IMR-90 (cell line): ENCODE results near the gene NHLH2. TPM values are rescaled to one million over a fixed set of nuclear protein-coding genes. Genes with fewer than 3 reads are reported as not detected.

ENCODE experiments used
- ATAC-seq: fragments of 200-7000 bp; cut with Tn5 transposase; 2 replicates; pipeline ENCODE4 v1.9.1; 2020; ENCODE audit warnings: low read depth, mild to moderate bottlenecking, moderate library complexity
- BruUV-seq: library from RNA; stranded (reverse); fragments of 400-500 nt; replicated peaks from 2 replicates; lab custom pipeline; 2021; lab: Mats Ljungman, UMichigan
- CTCF ChIA-PET: fragments of 300-600 bp; formaldehyde crosslinking; extraction: SDS; loops from one replicate; lab custom pipeline; 2021; ENCODE audit warnings: antibody characterized with exemption; lab: Yijun Ruan, JAX
- POLR2A ChIA-PET: fragments of 300-600 bp; sonication (Branson Sonifier 250); formaldehyde crosslinking; loops from one replicate; lab custom pipeline; 2022; ENCODE audit warnings: antibody characterized with exemption; ENCODE audit not compliant: unreplicated experiment; lab: Charles Lee
- DNase-seq: peaks from one replicate; pipeline ENCODE4 v3.0.0; 2013
- H2AFZ ChIP-seq: replicated peaks from 2 replicates; pipeline ENCODE3; 2013; ENCODE audit warnings: low read length, mild to moderate bottlenecking; ENCODE audit not compliant: poor library complexity
- H2AK5ac ChIP-seq: 2 replicates; pipeline ENCODE4 v1.6.1; 2013; ENCODE audit warnings: low read depth, low read length, inconsistent platforms
- H2AK9ac ChIP-seq: replicated peaks from 2 replicates; pipeline ENCODE3; 2013; ENCODE audit warnings: mild to moderate bottlenecking, low read depth, low read length, moderate library complexity; ENCODE audit not compliant: poor library complexity
- H2BK120ac ChIP-seq: 2 replicates; pipeline ENCODE4 v1.6.1; 2013; ENCODE audit warnings: low read depth, low read length, inconsistent platforms
- H2BK15ac ChIP-seq: 3 replicates; pipeline ENCODE4 v1.6.1; 2013; ENCODE audit warnings: low read depth, low read length, inconsistent platforms
- H2BK20ac ChIP-seq: 2 replicates; pipeline ENCODE4 v1.6.1; 2013; ENCODE audit warnings: low read depth, mild to moderate bottlenecking, inconsistent platforms, low read length, moderate library complexity
- H2BK5ac ChIP-seq: 2 replicates; pipeline ENCODE4 v1.6.1; 2013; ENCODE audit warnings: mild to moderate bottlenecking, low read depth, low read length, inconsistent platforms; ENCODE audit not compliant: poor library complexity, severe bottlenecking
- H3K14ac ChIP-seq: replicated peaks from 2 replicates; pipeline ENCODE4 v1.6.1; 2013; ENCODE audit warnings: low read depth, low read length, inconsistent platforms
- H3K18ac ChIP-seq: 2 replicates; pipeline ENCODE4 v1.6.1; 2013; ENCODE audit warnings: low read depth, low read length, control low read depth
- H3K23ac ChIP-seq: 2 replicates; pipeline ENCODE4 v1.6.1; 2013; ENCODE audit warnings: low read depth, low read length, inconsistent platforms
- H3K27ac ChIP-seq: 2 replicates; pipeline ENCODE4 v1.5.1; 2013; ENCODE audit warnings: mild to moderate bottlenecking, control low read depth, low read length; ENCODE audit not compliant: insufficient read depth
- H3K27me3 ChIP-seq: 2 replicates; pipeline ENCODE4 v1.6.1; 2013; ENCODE audit warnings: low read length; ENCODE audit not compliant: control insufficient read depth, insufficient read depth
- H3K36me3 ChIP-seq: 2 replicates; pipeline ENCODE4 v1.6.1; 2013; ENCODE audit warnings: low read length, mixed read lengths; ENCODE audit not compliant: control insufficient read depth, insufficient read depth
- H3K4ac ChIP-seq: 2 replicates; pipeline ENCODE4 v1.6.1; 2013; ENCODE audit warnings: low read depth, low read length, inconsistent platforms
- H3K4me1 ChIP-seq: 2 replicates; pipeline ENCODE4 v1.6.1; 2013; ENCODE audit warnings: low read length, mixed read lengths; ENCODE audit not compliant: control insufficient read depth, insufficient read depth
- H3K4me2 ChIP-seq: 2 replicates; pipeline ENCODE4 v1.6.1; 2013; ENCODE audit warnings: low read depth, mild to moderate bottlenecking, control low read depth, low read length, moderate library complexity
- H3K4me3 ChIP-seq: 2 replicates; pipeline ENCODE4 v1.5.1; 2013; ENCODE audit warnings: low read depth, mild to moderate bottlenecking, control low read depth, low read length, moderate library complexity; ENCODE audit not compliant: insufficient read depth
- H3K56ac ChIP-seq: 2 replicates; pipeline ENCODE4 v1.6.1; 2013; ENCODE audit warnings: low read length, inconsistent platforms; ENCODE audit not compliant: insufficient read depth; ENCODE audit errors: extremely low read depth
- H3K79me1 ChIP-seq, 2 experiments: 2 replicates each; pipeline ENCODE4 v1.6.1; 2013; ENCODE audit warnings: low read length in 2 of 2, inconsistent platforms in 1 of 2, low read depth in 1 of 2
- H3K9ac ChIP-seq: 2 replicates; pipeline ENCODE4 v1.6.1; 2013; ENCODE audit warnings: low read depth, low read length, control low read depth
- H3K9me1 ChIP-seq: 2 replicates; pipeline ENCODE4 v1.6.1; 2013; ENCODE audit warnings: low read length, inconsistent platforms; ENCODE audit not compliant: insufficient read depth
- H3K9me3 ChIP-seq: 2 replicates; pipeline ENCODE4 v1.6.1; 2013; ENCODE audit warnings: low read length; ENCODE audit not compliant: control insufficient read depth, insufficient read depth
- H4K20me1 ChIP-seq: 2 replicates; pipeline ENCODE4 v1.6.1; 2013; ENCODE audit warnings: low read length, inconsistent platforms; ENCODE audit not compliant: insufficient read depth
- H4K5ac ChIP-seq: 2 replicates; pipeline ENCODE4 v1.6.1; 2013; ENCODE audit warnings: mild to moderate bottlenecking, low read depth, low read length, control low read depth
- H4K8ac ChIP-seq, 2 experiments: 2 replicates each; pipeline ENCODE4 v1.6.1; 2013; ENCODE audit warnings: low read depth in 2 of 2, low read length in 2 of 2, control low read depth in 1 of 2, inconsistent platforms in 1 of 2
- H4K91ac ChIP-seq: 2 replicates; pipeline ENCODE4 v1.6.1; 2013; ENCODE audit warnings: low read depth, low read length, inconsistent platforms; ENCODE audit not compliant: insufficient read depth
- BHLHE40 ChIP-seq: fragments of 150-350 bp; IDR thresholded peaks from 2 replicates; pipeline ENCODE4 v1.6.1; 2016; ENCODE audit warnings: mild to moderate bottlenecking, low read depth, low read length
- CEBPB ChIP-seq: IDR thresholded peaks from 2 replicates; pipeline ENCODE4 v1.6.1; 2012; ENCODE audit warnings: low read depth, low read length, improper control_type of control experiment
- CHD1 ChIP-seq: IDR thresholded peaks from 2 replicates; pipeline ENCODE4 v1.6.1; 2012; ENCODE audit warnings: low read depth, low read length, improper control_type of control experiment
- FOS ChIP-seq: fragments of 150-350 bp; IDR thresholded peaks from 2 replicates; pipeline ENCODE4 v1.6.1; 2016; ENCODE audit warnings: low read depth, low read length
- MAFK ChIP-seq: IDR thresholded peaks from 2 replicates; pipeline ENCODE4 v1.6.1; 2012; ENCODE audit warnings: low read depth, low read length, improper control_type of control experiment
- MAZ ChIP-seq: IDR thresholded peaks from 2 replicates; pipeline ENCODE4 v1.6.1; 2012; ENCODE audit warnings: low read depth, mild to moderate bottlenecking, low read length, improper control_type of control experiment, moderate library complexity, borderline replicate concordance
- MXI1 ChIP-seq: IDR thresholded peaks from 2 replicates; pipeline ENCODE4 v1.6.1; 2012; ENCODE audit warnings: low read depth, mild to moderate bottlenecking, low read length, moderate library complexity, borderline replicate concordance
- NFE2L2 ChIP-seq: fragments of 150-350 bp; IDR thresholded peaks from 2 replicates; pipeline ENCODE4 v1.6.1; 2016; ENCODE audit warnings: low read depth, mild to moderate bottlenecking, low read length
- POLR2A ChIP-seq: IDR thresholded peaks from 2 replicates; pipeline ENCODE4 v1.6.1; 2012; ENCODE audit warnings: mild to moderate bottlenecking, low read depth, low read length
- RAD21 ChIP-seq: IDR thresholded peaks from 2 replicates; pipeline ENCODE4 v1.6.1; 2012; ENCODE audit warnings: low read length, improper control_type of control experiment
- RCOR1 ChIP-seq: IDR thresholded peaks from 2 replicates; pipeline ENCODE4 v1.6.1; 2012; ENCODE audit warnings: mild to moderate bottlenecking, low read length, improper control_type of control experiment; ENCODE audit not compliant: insufficient replicate concordance
- RFX5 ChIP-seq: IDR thresholded peaks from 2 replicates; pipeline ENCODE4 v1.8.0; 2012; ENCODE audit warnings: low read depth, mild to moderate bottlenecking, low read length, moderate library complexity
- SMC3 ChIP-seq: fragments of 150-350 bp; IDR thresholded peaks from 2 replicates; pipeline ENCODE4 v1.6.1; 2016; ENCODE audit warnings: low read depth, mild to moderate bottlenecking, antibody characterized with exemption, low read length, moderate library complexity
- WGBS, 2 experiments: methylation state at CpG; one replicate each; pipeline versions ENCODE4 v1.1.5 to v1.1.7; 2013; ENCODE audit warnings: missing lambda C conversion rate in 2 of 2; ENCODE audit not compliant: insufficient read length in 1 of 2; ENCODE audit errors: extremely low coverage in 2 of 2; 5-methylcytosine and 5-hydroxymethylcytosine counted together
- dilution Hi-C: fragments of 300-500 bp; cut with HindIII; formaldehyde crosslinking; loops from one replicate; pipeline ENCODE4 v1.14.3; 2018; ENCODE audit warnings: low sequenced_read_pairs; ENCODE audit not compliant: unreplicated experiment
- in situ Hi-C: fragments of 300-500 bp; cut with MboI; formaldehyde crosslinking; loops from 3 replicates; pipeline ENCODE4 v1.14.3; 2019; ENCODE audit warnings: low sequenced_read_pairs, inconsistent platforms, mixed read lengths
- intact Hi-C: fragments of 100-400 bp; cut with micrococcal nuclease; formaldehyde crosslinking; loops from 2 replicates; pipeline ENCODE4 v1.10.0; 2022
- polyA plus RNA-seq, 3 experiments: library from polyadenylated mRNA; depleted of rRNA; stranded (reverse); fragments of >200 nt; gene quantifications; 2 replicates each; pipeline ENCODE4 v1.2.3, GENCODE V29; 2012; ENCODE audit warnings: low replicate concordance in 1 of 3
- total RNA-seq: library from RNA; depleted of rRNA; stranded (reverse); fragments of >200 nt; gene quantifications from 2 replicates; pipeline ENCODE4 v1.2.3, GENCODE V29; 2012
- TF ChIP-seq, protein P1 (sequence below): conservative IDR thresholded peaks from 2 replicates; pipeline ENCODE4 v1.5.1; 2012; ENCODE audit warnings: mild to moderate bottlenecking, low read depth, low read length, improper control_type of control experiment
- TF ChIP-seq, protein P2 (sequence below): fragments of 150-350 bp; IDR thresholded peaks from 2 replicates; pipeline ENCODE4 v1.6.1; 2016; ENCODE audit warnings: low read depth, mild to moderate bottlenecking, low read length, moderate library complexity, borderline replicate concordance
- TF ChIP-seq, protein P3 (sequence below): fragments of 150-350 bp; IDR thresholded peaks from 2 replicates; pipeline ENCODE4 v1.6.1; 2017; ENCODE audit warnings: mild to moderate bottlenecking, antibody characterized with exemption, low read length, low read depth

The NHLH2 gene
- total and polyA plus RNA-seq, 2 of the 4 experiments (the other 2 are of a cell fraction) = not detected

DNA sequence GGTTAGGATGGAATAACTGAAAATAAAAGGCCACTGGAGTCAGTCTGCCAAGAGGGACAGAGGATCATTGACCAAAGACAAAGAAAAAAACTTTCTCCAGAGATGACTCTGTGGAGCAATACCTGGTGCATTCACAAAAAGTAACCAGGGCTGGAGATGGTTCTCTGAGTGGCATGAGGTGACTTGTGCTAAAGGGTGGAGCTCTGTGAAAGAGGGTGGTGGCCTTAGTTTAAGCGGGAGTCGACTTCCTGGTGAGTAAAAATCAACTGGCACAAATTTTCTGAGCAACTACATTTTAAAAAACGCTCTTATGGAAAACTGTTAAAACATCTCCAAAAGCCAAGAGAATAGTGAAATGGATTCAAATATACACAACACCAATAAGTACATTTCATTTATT, 10.0 kb downstream of the NHLH2 start:
- dilution Hi-C loops = no loop called here
- Histone ChIP-seq H3K4me3 (no peak overlapping the region), H2BK120ac (no peak overlapping the region), H3K4me2 (no peak overlapping the region), H2BK20ac (no peak overlapping the region), H4K8ac (no peak overlapping the region), H3K9ac (no peak overlapping the region), H4K5ac (no peak overlapping the region), H3K79me1 (no peaks in the 10 kb centered on the region), H2BK5ac (no peak overlapping the region), H2AFZ (no peak overlapping the region), H2AK5ac (no peak overlapping the region), H4K91ac (no peak overlapping the region), H3K14ac (no peak overlapping the region), H3K4me1 (peaks cover 2% of the 10 kb centered on the region; the same call in 1 of the 2 replicates), H3K9me3 (no peaks in the 10 kb centered on the region), H3K27ac (no peak overlapping the region), H2AK9ac (no peak overlapping the region), H3K56ac (no peak overlapping the region), H3K18ac (no peak overlapping the region), H4K20me1 (no peaks in the 10 kb centered on the region), H3K9me1 (no peaks in the 10 kb centered on the region), H3K36me3 (no peaks in the 10 kb centered on the region), H3K27me3 (peaks cover 37% of the 10 kb centered on the region), H3K4ac (no peak overlapping the region), H2BK15ac (no peak overlapping the region), H3K23ac (no peak overlapping the region)
- no peak for ATAC-seq
- ChIA-PET CTCF (no interaction called here), POLR2A (no interaction called here)
- no peak for DNase-seq
- no TSS peak for BruUV-seq
- intact Hi-C loops = no loop called here
- no CpG with 5 or more reads among the region's 3 CpGs for WGBS, 2 experiments
- TF ChIP-seq NFE2L2 (no peak), BHLHE40 (no peak), RFX5 (no peak), RAD21 (no peak), SMC3 (no peak), MAZ (no peak), POLR2A (no peak), RCOR1 (no peak), FOS (no peak), CHD1 (no peak), CEBPB (no peak), MXI1 (no peak), MAFK (no peak)
- TF ChIP-seq, protein P1, sequence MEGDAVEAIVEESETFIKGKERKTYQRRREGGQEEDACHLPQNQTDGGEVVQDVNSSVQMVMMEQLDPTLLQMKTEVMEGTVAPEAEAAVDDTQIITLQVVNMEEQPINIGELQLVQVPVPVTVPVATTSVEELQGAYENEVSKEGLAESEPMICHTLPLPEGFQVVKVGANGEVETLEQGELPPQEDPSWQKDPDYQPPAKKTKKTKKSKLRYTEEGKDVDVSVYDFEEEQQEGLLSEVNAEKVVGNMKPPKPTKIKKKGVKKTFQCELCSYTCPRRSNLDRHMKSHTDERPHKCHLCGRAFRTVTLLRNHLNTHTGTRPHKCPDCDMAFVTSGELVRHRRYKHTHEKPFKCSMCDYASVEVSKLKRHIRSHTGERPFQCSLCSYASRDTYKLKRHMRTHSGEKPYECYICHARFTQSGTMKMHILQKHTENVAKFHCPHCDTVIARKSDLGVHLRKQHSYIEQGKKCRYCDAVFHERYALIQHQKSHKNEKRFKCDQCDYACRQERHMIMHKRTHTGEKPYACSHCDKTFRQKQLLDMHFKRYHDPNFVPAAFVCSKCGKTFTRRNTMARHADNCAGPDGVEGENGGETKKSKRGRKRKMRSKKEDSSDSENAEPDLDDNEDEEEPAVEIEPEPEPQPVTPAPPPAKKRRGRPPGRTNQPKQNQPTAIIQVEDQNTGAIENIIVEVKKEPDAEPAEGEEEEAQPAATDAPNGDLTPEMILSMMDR = no peak
- TF ChIP-seq, protein P2, sequence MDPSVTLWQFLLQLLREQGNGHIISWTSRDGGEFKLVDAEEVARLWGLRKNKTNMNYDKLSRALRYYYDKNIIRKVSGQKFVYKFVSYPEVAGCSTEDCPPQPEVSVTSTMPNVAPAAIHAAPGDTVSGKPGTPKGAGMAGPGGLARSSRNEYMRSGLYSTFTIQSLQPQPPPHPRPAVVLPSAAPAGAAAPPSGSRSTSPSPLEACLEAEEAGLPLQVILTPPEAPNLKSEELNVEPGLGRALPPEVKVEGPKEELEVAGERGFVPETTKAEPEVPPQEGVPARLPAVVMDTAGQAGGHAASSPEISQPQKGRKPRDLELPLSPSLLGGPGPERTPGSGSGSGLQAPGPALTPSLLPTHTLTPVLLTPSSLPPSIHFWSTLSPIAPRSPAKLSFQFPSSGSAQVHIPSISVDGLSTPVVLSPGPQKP = no peak
- TF ChIP-seq, protein P3, sequence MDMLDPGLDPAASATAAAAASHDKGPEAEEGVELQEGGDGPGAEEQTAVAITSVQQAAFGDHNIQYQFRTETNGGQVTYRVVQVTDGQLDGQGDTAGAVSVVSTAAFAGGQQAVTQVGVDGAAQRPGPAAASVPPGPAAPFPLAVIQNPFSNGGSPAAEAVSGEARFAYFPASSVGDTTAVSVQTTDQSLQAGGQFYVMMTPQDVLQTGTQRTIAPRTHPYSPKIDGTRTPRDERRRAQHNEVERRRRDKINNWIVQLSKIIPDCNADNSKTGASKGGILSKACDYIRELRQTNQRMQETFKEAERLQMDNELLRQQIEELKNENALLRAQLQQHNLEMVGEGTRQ = no peak
- in situ Hi-C loops = no loop called here
